Small intestine (tissue), 16 donors: Measurements from ENCODE around the gene ATPAF1. TPM values are rescaled to one million over a fixed set of nuclear protein-coding genes. Genes with fewer than 3 reads are reported as not detected.
A peak's percentile ranks its signal among the peaks of the same experiment; 100 is the strongest.

ENCODE experiments used
- DNase-seq, 2 donors: peaks; one replicate each; pipeline versions ENCODE4 v3.0.0 to v3.0.0-alpha.2; 2013
- FAIRE-seq: peaks from 2 replicates; lab custom pipeline; 2012; peaks lifted over from hg19 to GRCh38; lab: Jason Lieb, UNC
- H3K27ac ChIP-seq, 3 donors: one replicate each; pipeline ENCODE4 v1.5.1; 2013; ENCODE audit warnings: low read length in 2 of 3, mild to moderate bottlenecking in 2 of 3, control low read depth in 1 of 3, inconsistent platforms in 1 of 3, low read depth in 1 of 3, moderate library complexity in 1 of 3
- H3K27me3 ChIP-seq, 3 donors: one replicate each; pipeline ENCODE4 v1.6.1; 2013; ENCODE audit warnings: low read length in 3 of 3, inconsistent platforms in 1 of 3; ENCODE audit not compliant: control insufficient read depth in 3 of 3, insufficient read depth in 3 of 3
- H3K36me3 ChIP-seq, 3 donors: one replicate each; pipeline ENCODE4 v1.6.1; 2013; ENCODE audit warnings: low read length in 3 of 3, inconsistent platforms in 1 of 3, low read depth in 1 of 3, mild to moderate bottlenecking in 1 of 3, moderate library complexity in 1 of 3; ENCODE audit not compliant: control insufficient read depth in 3 of 3, insufficient read depth in 2 of 3
- H3K4me1 ChIP-seq, 3 donors: one replicate each; pipeline ENCODE4 v1.6.1; 2013; ENCODE audit warnings: low read length in 2 of 3, inconsistent platforms in 1 of 3, low read depth in 1 of 3, mild to moderate bottlenecking in 1 of 3, moderate library complexity in 1 of 3; ENCODE audit not compliant: control insufficient read depth in 3 of 3, insufficient read depth in 2 of 3
- H3K4me3 ChIP-seq, 3 donors: one replicate each; pipeline ENCODE4 v1.5.1; 2013; ENCODE audit warnings: low read length in 3 of 3, control low read depth in 1 of 3, inconsistent platforms in 1 of 3, low read depth in 1 of 3, mild to moderate bottlenecking in 1 of 3, moderate library complexity in 1 of 3
- H3K9me3 ChIP-seq, 2 donors: one replicate each; pipeline ENCODE4 v1.6.1; 2013; ENCODE audit warnings: low read depth in 1 of 2, low read length in 1 of 2; ENCODE audit not compliant: control insufficient read depth in 2 of 2, insufficient read depth in 1 of 2
- WGBS, 3 donors: extraction: QIAGEN DNeasy Blood & Tissue Kit; methylation state at CpG; one replicate each; pipeline ENCODE4 v1.1.7; 2013; 5-methylcytosine and 5-hydroxymethylcytosine counted together
- long read RNA-seq, 10 donors: transcript quantifications; one replicate each; lab custom pipeline, GENCODE V29; 2026
- polyA plus RNA-seq, 4 donors: library from polyadenylated mRNA; stranded (reverse) in 3 of 4; unstranded in 1 of 4; fragments of 200-250 nt in 3 of 4; fragments of 120-200 nt in 1 of 4; gene quantifications; one replicate each; pipeline versions ENCODE4 v1.2.1 to v1.2.3, GENCODE V29; 2013
- donor health status: healthy with polysubstance abuse.
- donor health status: control.
- donor health status: control.
- donor health status: Bipolar disorder and iron deficiency.
- donor health status: healthy.

Gene ATPAF1, protein sequence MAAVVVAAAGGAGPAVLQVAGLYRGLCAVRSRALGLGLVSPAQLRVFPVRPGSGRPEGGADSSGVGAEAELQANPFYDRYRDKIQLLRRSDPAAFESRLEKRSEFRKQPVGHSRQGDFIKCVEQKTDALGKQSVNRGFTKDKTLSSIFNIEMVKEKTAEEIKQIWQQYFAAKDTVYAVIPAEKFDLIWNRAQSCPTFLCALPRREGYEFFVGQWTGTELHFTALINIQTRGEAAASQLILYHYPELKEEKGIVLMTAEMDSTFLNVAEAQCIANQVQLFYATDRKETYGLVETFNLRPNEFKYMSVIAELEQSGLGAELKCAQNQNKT
- 10 to 100 TPM; 23.0 to 42.8 (median 34.6) TPM for polyA plus RNA-seq
- long read RNA-seq, donor 1, result 0 reads
- long read RNA-seq, donor 2, full-length matches to known transcripts, result 10 of 16 reads
- long read RNA-seq, donor 2, partial matches to known transcripts, result 6 of 16 reads
- long read RNA-seq, donor 2, other reads (novel, unspliced or antisense), result 0 of 16 reads
- long read RNA-seq, donor 3, full-length matches to known transcripts, result 19 of 19 reads
- long read RNA-seq, donor 3, partial matches to known transcripts, result 0 of 19 reads
- long read RNA-seq, donor 3, other reads (novel, unspliced or antisense), result 0 of 19 reads
- long read RNA-seq, donor 4, result 0 reads
- long read RNA-seq, donor 5, full-length matches to known transcripts, result 4 of 4 reads
- long read RNA-seq, donor 5, partial matches to known transcripts, result 0 of 4 reads
- long read RNA-seq, donor 5, other reads (novel, unspliced or antisense), result 0 of 4 reads
- long read RNA-seq, donor 6, full-length matches to known transcripts, result 12 of 12 reads
- long read RNA-seq, donor 6, partial matches to known transcripts, result 0 of 12 reads
- long read RNA-seq, donor 6, other reads (novel, unspliced or antisense), result 0 of 12 reads
- long read RNA-seq, donor 7, result 0 reads
- long read RNA-seq, donor 8, result 0 reads
- long read RNA-seq, donor 9, full-length matches to known transcripts, result 5 of 5 reads
- long read RNA-seq, donor 9, partial matches to known transcripts, result 0 of 5 reads
- long read RNA-seq, donor 9, other reads (novel, unspliced or antisense), result 0 of 5 reads
- long read RNA-seq, donor 10, full-length matches to known transcripts, result 28 of 28 reads
- long read RNA-seq, donor 10, partial matches to known transcripts, result 0 of 28 reads
- long read RNA-seq, donor 10, other reads (novel, unspliced or antisense), result 0 of 28 reads

DNA sequence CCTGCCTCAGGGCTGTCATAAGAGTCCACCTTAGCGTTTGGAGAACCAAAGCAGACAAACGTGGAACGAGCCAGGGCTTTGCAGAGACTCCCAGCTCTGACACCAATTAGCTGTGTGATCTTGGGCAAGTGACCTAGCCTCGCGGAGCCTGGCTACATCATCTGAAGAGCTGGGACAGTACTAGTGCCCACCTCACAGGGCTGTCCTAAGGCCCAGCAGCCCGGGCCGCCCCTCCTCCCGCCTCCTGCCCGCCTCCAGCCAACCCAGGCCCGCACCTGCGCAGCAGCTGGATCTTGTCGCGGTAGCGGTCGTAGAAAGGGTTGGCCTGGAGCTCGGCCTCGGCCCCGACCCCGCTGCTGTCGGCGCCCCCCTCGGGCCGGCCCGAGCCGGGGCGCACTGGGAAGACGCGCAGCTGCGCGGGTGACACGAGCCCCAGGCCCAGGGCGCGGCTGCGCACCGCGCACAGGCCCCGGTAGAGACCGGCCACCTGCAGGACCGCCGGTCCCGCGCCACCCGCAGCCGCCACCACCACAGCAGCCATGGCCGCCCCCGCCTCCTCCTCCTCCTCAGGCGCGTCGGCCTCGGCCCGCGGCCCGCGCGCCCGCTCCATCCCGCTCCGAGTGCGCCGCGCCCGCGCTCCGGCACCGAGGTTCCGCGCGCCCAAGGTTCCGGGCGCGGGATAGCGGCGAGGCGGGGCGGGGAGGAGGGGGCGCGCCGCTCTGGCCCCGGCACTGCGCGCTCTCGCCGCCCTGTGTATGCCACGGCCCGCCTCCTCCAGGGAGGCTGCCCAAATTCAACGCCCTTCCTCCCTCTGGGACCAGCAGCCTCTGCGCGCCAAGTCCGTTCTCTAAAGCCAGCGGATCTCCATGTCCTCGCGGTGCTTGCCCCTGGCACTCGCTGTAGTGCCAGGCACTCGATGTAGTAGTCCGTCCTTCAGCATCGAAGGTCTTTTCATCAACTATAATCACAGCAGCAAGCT, at the start of gene ATPAF1:
TSS of gene ATPAF1 (minus strand) at position 583 of the 979 bp plus-strand sequence. CDS start at position 541, 42 bp downstream.
- WGBS, 3 donors, result 0 to 2% (median 1%) methylated on average over 50 to 96 of the region's 96 CpGs

DNA sequence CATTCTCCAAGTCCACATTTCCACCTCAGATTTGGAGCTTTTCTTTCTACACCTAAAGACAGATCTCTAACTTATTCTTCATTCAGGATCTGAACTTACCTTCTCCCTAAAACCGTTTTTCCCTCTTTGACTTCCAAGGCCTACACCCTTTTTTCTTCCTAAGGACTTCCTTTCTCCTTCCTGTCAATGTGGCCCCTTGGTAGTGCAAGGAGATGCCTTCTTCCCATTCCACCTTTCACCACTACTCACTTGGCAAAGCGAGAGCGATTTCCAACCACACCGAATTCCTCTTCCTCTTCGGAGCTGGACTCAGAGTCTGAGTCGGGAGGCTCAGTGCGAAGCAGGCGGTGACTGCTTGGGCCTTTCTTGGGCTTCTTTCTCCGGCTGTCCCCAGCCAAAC, 49.5 kb upstream of the ATPAF1 start:
- Histone ChIP-seq H3K9me3 (no peaks in the 10 kb centered on the region), H3K4me3 (peak overlapping the region in 2 of 3 donors; percentile 94 to 97), H3K36me3 (peaks cover 3 to 8% (median 4%) of the 10 kb centered on the region in 3 donors), H3K27me3 (no peaks in the 10 kb centered on the region), H3K4me1 (peaks cover 3 to 20% (median 18%) of the 10 kb centered on the region in 3 donors), H3K27ac (no peak overlapping the region)
- DNase-seq (peak in 1 of 2 donors; percentile 39), FAIRE-seq (no peak)
- 39 to 62% (median 53%) methylated on average over 9 of the region's 9 CpGs for WGBS, 3 donors

More for the DNA sequence above, at the start of gene ATPAF1:
- FAIRE-seq (no peak), DNase-seq (peak; percentile 56 to 82)
- Histone ChIP-seq H3K27ac (peak within 1 kb of the TSS in 2 of 3 donors; percentile 42 to 70), H3K36me3 (peaks cover 0 to 12% (median 4%) of the 10 kb centered on the region in 3 donors), H3K27me3 (no peaks in the 10 kb centered on the region), H3K9me3 (no peaks in the 10 kb centered on the region), H3K4me3 (peak within 1 kb of the TSS; percentile 76 to 99 (median 79)), H3K4me1 (peaks cover 3 to 13% (median 5%) of the 10 kb centered on the region in 3 donors)

DNA sequence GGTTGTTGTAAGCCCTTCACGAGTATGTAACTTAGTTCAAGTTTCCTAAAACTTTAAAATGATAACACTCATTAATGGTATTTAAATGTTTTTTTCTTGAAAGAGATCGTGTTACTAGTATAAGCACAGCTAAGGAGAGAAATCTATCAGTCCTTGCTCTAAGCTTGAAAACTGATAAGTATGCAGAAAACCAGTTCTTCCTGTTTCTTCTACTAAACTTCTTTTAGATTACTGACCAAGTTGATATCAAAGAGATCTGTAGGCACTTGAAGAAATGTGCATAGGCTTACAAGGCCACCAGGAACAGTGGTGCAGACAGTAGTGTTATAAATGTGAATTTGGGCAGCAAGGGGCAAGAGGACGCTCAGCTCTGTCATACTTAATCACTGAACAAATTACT, 46.8 kb upstream of the ATPAF1 start:
- DNase-seq, result no peak
- H3K27me3 ChIP-seq, result no peaks in the 10 kb centered on the region
- H3K4me3 ChIP-seq, result no peak overlapping the region
- no peaks in the 10 kb centered on the region for H3K9me3 ChIP-seq
- FAIRE-seq, result no peak
- H3K27ac ChIP-seq, result no peak overlapping the region
- peaks cover 3 to 30% (median 18%) of the 10 kb centered on the region in 3 donors for H3K4me1 ChIP-seq
- peaks cover 3 to 10% (median 7%) of the 10 kb centered on the region in 3 donors for H3K36me3 ChIP-seq
- WGBS, 3 donors, result 23 to 51% (median 31%) methylated on average over 3 of the region's 3 CpGs

DNA sequence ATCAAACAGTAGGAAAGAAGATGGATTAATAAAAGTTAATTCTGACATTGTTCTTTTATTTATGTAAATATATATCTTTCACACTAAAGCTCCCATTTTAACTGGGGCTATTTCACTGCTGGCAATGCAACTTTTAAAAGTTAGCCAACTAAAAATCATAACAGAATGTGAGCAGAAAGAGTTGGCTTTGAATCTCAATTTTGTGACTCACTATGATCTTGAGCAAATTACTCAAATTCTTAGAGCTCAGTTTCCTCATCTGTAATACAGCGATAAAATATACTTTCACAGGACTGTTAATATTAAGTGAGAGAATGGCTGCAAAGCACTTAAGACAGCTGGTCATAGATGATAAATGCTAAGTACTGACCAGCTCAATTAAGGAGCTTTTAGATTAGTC, 40.0 kb upstream of the ATPAF1 start:
- H3K36me3 ChIP-seq, result peaks cover 7 to 24% (median 12%) of the 10 kb centered on the region in 3 donors
- H3K4me1 ChIP-seq, result peaks cover 0 to 11% (median 0%) of the 10 kb centered on the region in 3 donors
- 89 to 96% (median 94%) methylated on average over 1 of the region's 1 CpG for WGBS, 3 donors
- no peaks in the 10 kb centered on the region for H3K27me3 ChIP-seq
- no peaks in the 10 kb centered on the region for H3K9me3 ChIP-seq
- FAIRE-seq (no peak), DNase-seq (no peak)
- H3K27ac ChIP-seq, result no peak overlapping the region
- H3K4me3 ChIP-seq, result no peak overlapping the region

DNA sequence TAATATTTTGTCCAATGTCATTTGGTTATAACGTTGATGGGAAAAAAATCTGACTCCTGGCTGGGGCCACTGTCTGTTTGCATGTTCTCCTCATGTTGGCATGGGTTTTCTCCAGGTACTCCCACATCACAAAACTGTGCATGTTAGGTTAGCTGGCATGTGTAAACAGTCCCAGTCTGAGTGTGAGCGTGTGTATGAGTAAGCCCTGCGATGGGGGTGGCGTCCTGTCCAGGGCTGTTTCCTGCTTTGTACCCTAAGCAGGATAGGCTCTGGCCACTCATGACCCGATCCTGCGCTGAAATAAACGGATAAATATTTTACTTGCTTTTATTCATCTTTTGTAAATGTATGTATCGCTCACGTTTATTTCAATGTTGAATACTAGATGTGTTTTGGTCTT, 37.2 kb upstream of the ATPAF1 start:
- Histone ChIP-seq H3K27me3 (no peaks in the 10 kb centered on the region), H3K36me3 (peaks cover 7 to 27% (median 11%) of the 10 kb centered on the region in 3 donors), H3K4me3 (no peak overlapping the region), H3K27ac (no peak overlapping the region), H3K4me1 (no peaks in the 10 kb centered on the region), H3K9me3 (no peaks in the 10 kb centered on the region)
- no peak for DNase-seq
- 80 to 85% (median 83%) methylated on average over 9 of the region's 9 CpGs for WGBS, 3 donors
- no peak for FAIRE-seq

DNA sequence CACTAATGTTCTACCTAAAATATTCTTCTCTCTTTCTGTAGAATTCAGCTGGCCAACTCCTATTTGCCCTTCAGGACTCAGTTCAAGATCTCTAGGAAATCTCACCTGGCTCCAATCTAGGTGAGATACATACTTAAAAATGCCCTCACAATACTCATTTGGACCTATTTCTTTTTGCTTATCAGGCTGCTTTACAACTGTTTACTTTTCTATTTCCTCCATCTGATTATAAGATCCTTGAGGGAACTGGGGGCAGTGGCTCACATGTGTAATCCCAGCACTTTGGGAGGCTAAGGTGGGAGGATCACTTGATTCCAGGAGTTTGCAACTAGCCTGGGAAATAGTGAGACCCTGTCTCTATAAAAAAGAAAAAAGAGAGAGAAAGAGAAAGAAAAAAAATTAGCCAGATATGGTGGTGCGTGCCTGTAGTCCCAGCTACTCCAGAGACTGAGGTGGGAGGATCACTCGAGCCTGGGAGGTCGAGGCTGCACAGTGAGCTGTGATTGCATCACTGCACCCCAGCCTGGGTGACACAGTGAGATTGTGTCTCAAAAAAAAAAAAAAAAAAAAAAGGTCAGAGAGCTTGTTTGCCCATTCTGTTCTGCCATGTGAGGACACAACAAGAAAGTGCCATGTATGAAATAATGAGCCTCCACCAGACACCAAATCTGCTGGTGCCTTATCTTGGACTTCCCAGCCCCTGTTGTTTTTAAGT, 35.9 kb upstream of the ATPAF1 start:
- DNase-seq (no peak), FAIRE-seq (no peak)
- no peaks in the 10 kb centered on the region for H3K4me1 ChIP-seq
- H3K36me3 ChIP-seq, result peaks cover 7 to 19% (median 8%) of the 10 kb centered on the region in 3 donors
- H3K27ac ChIP-seq, result no peak overlapping the region
- no peaks in the 10 kb centered on the region for H3K9me3 ChIP-seq
- WGBS, 3 donors, result 63 to 76% (median 67%) methylated on average over 3 of the region's 3 CpGs
- no peak overlapping the region for H3K4me3 ChIP-seq
- H3K27me3 ChIP-seq, result no peaks in the 10 kb centered on the region

DNA sequence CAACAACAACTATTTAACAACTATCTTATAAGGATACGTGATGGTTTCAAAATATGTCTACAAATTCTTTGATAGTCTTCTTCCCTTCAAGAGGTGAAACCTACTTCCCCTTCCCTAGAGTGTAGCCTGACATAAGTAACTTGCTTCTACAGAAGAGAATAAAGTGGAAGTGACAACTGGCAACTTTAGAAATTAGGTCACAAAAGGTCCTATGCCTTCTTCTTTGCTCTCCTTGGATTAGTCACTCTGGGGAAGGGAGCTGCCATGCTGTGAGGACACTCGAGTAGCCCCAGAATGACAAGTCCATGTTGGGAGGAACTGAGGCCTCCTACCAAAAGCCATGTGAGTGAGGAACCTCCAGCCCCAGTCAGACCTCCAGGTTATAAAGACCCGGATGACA, 31.5 kb upstream of the ATPAF1 start:
- 53 to 78% (median 54%) methylated on average over 3 of the region's 3 CpGs for WGBS, 3 donors
- peaks cover 8 to 18% (median 17%) of the 10 kb centered on the region in 3 donors for H3K36me3 ChIP-seq
- no peak overlapping the region for H3K27ac ChIP-seq
- H3K4me3 ChIP-seq, result no peak overlapping the region
- H3K4me1 ChIP-seq, result no peaks in the 10 kb centered on the region
- no peak for DNase-seq
- H3K9me3 ChIP-seq, result no peaks in the 10 kb centered on the region
- no peak for FAIRE-seq
- no peaks in the 10 kb centered on the region for H3K27me3 ChIP-seq
